Large intestine (tissue), 3 donors: ENCODE data around the gene MCC. TPM values are rescaled to one million over a fixed set of nuclear protein-coding genes. Genes with fewer than 3 reads are reported as not detected.

Experiments used
- DNase-seq, 2 donors: peaks; one replicate each; pipeline versions ENCODE4 v3.0.0 to v3.0.0-alpha.2; 2013
- H3K27ac ChIP-seq: one replicate; pipeline ENCODE4 v1.5.1; 2013; ENCODE audit warnings: low read length
- H3K27me3 ChIP-seq: 2 replicates; pipeline ENCODE4 v1.6.1; 2013; ENCODE audit warnings: low read length; ENCODE audit not compliant: control insufficient read depth, insufficient read depth
- H3K36me3 ChIP-seq: 2 replicates; pipeline ENCODE4 v1.6.1; 2013; ENCODE audit warnings: low read length; ENCODE audit not compliant: control insufficient read depth, insufficient read depth
- H3K4me1 ChIP-seq: one replicate; pipeline ENCODE4 v1.6.1; 2013; ENCODE audit warnings: low read length; ENCODE audit not compliant: control insufficient read depth, insufficient read depth
- H3K4me3 ChIP-seq: one replicate; pipeline ENCODE4 v1.5.1; 2013; ENCODE audit warnings: low read length
- H3K9me3 ChIP-seq: one replicate; pipeline ENCODE4 v1.6.1; 2013; ENCODE audit warnings: mild to moderate bottlenecking, low read depth, low read length, moderate library complexity; ENCODE audit not compliant: control insufficient read depth
- WGBS: methylation state at CpG from one replicate; pipeline ENCODE4 v1.1.5; 2013; ENCODE audit warnings: low lambda C conversion rate; ENCODE audit not compliant: insufficient coverage; 5-methylcytosine and 5-hydroxymethylcytosine counted together
- polyA plus RNA-seq: library from polyadenylated mRNA; unstranded; fragments of 120-200 nt; gene quantifications from one replicate; pipeline ENCODE4 v1.2.1, GENCODE V29; 2013

Gene MCC
- polyA plus RNA-seq, 1 donor = 5.2 TPM

DNA sequence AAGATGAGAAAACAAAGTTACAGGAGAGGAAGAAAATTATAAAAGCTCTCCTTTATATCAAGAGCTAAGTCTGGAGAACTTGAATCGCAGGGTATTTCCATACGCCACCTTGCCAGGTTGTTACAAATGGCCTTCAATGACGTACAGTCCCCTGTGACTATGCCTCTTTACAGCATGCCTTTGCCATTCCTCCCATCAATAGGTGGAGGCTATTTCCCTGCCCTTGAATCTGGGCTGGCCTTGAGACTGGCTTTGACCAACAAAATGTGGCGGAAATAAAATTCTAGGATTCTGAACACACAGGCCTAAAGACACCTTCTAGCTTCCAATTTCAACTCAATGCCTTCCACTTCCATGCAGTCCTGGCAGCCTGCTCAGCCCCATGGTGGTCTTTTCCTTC is 99.1 kb downstream of the MCC start:
- WGBS = no CpG with 5 or more reads among the region's 4 CpGs
- no peaks in the 10 kb centered on the region for H3K27me3 ChIP-seq
- H3K27ac ChIP-seq = no peak overlapping the region
- no peaks in the 10 kb centered on the region for H3K36me3 ChIP-seq
- no peaks in the 10 kb centered on the region for H3K4me1 ChIP-seq
- H3K4me3 ChIP-seq = no peak overlapping the region
- no peak for DNase-seq
- no peaks in the 10 kb centered on the region for H3K9me3 ChIP-seq

DNA sequence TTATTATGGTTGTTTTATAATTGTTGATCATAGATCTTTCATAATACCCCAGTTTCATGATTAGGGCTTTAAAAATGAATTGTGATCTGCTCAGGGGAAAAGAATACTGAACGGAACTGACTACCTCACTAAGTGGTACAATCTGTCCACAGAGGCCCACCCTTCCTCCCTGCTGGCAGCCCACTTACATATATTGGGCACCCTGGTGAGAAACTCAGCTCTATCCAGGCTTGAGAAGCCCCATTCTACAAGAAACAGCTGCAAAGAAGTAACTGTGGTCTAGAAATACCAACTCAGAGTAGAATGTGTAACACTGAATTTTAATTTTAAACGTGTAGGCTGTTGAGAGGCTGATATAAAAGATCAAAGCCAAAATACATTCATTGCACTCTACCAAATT is 100.4 kb downstream of the MCC start:
- H3K4me1 ChIP-seq = no peaks in the 10 kb centered on the region
- H3K27me3 ChIP-seq = no peaks in the 10 kb centered on the region
- 71% methylated on average over 1 of the region's 2 CpGs for WGBS
- no peaks in the 10 kb centered on the region for H3K36me3 ChIP-seq
- no peak overlapping the region for H3K4me3 ChIP-seq
- no peak for DNase-seq
- H3K9me3 ChIP-seq = no peaks in the 10 kb centered on the region
- H3K27ac ChIP-seq = no peak overlapping the region

DNA sequence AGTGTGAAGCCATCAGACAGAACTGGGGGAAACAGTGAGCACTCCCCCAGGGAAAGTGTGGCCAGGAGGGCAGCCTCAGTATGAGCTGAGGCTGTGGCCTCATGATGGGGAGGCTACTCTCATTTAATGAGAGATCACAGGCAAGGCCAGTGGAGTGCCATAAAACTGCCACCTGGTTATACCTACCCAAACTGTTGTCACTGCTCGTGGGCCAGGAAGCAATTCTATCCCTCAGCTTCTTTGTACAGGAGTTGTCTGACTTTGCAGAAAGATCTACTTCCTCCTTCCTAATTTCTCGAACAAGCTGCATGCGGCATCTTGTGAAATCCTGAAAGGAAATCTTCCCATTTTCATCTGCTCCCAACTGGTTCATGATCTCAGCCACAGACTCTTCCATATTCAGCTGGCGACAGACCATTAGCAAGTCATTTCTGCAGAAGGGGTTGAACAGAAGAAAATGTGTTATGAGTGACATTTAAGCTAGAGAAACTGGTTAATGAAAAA is 103.4 kb downstream of the MCC start:
- WGBS = 83% methylated on average over 1 of the region's 4 CpGs
- Histone ChIP-seq H3K27me3 (no peaks in the 10 kb centered on the region), H3K4me1 (no peaks in the 10 kb centered on the region), H3K4me3 (no peak overlapping the region), H3K36me3 (no peaks in the 10 kb centered on the region), H3K9me3 (no peaks in the 10 kb centered on the region), H3K27ac (no peak overlapping the region)
- no peak for DNase-seq

DNA sequence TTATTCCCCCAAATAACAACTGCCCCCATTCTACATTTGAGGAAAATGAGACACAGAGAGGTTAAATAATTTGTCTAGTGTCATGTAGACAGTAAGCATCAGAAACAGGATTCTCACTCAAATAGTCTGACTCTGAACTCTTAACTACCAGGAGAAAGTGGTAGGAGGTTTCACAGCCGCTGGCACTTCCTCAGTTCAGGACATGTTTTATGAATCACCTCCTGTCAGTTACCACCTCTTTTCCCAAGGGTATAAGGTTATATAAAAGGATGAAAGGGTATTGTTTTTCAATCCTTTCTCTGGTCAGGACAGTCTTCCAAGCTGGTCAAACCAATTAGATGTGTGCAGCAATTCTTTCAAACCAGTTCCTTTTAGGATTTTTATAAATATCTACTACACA is 105.5 kb downstream of the MCC start:
- no peak overlapping the region for H3K4me3 ChIP-seq
- WGBS = no CpG with 5 or more reads among the region's 1 CpG

DNA sequence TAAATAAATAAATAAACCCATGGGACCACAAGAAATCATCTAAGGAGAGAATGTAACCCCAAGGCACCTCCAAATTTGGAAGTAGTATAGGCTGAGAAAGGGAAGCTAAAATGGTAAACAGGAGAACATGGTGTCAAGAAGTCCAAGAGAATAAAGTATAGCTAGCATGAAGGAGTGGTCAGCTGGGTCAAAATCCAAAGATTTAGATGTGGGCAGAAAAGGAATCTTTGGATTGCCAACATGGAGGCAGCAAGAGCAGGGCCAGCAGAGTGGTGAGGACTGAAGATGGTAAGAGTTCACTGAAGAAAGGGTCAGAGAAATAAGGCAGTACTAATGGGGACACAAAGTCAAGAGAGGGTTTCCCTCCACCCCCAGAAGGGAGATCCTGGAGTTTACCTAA is 106.5 kb downstream of the MCC start:
- Histone ChIP-seq H3K4me1 (no peaks in the 10 kb centered on the region), H3K36me3 (no peaks in the 10 kb centered on the region), H3K4me3 (no peak overlapping the region), H3K9me3 (no peaks in the 10 kb centered on the region), H3K27ac (no peak overlapping the region), H3K27me3 (no peaks in the 10 kb centered on the region)
- DNase-seq = no peak

More for the DNA sequence above, 105.5 kb downstream of the MCC start:
- no peaks in the 10 kb centered on the region for H3K9me3 ChIP-seq
- no peak for DNase-seq
- no peaks in the 10 kb centered on the region for H3K36me3 ChIP-seq
- no peaks in the 10 kb centered on the region for H3K4me1 ChIP-seq
- no peaks in the 10 kb centered on the region for H3K27me3 ChIP-seq
- H3K27ac ChIP-seq = no peak overlapping the region

DNA sequence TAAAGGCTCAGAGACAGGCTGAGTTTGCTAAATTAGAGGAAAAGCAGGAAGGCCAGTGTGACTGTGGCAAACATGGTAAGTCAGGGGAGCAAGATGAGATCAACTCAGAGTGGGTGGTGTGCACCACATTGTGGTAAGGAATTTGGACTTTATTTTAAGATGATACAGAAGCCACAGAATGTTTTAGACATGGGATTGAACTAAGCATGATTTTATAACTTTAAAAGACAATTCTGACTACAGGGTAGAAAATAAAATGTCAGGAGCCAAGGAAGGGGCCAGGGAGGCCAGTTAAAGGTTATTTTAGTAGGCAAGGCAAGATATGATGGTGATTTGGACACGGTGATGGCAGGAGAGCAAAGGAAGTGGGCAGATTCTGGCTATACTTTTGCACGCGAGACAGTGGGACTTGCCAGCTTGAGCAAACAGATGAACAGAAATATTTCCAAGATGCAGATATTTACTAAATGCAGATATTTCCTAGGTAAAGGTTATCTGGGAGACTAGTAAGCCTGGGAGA is 107.4 kb downstream of the MCC start:
- Histone ChIP-seq H3K36me3 (no peaks in the 10 kb centered on the region), H3K4me1 (no peaks in the 10 kb centered on the region), H3K4me3 (no peak overlapping the region), H3K27me3 (no peaks in the 10 kb centered on the region), H3K9me3 (no peaks in the 10 kb centered on the region), H3K27ac (no peak overlapping the region)
- DNase-seq = no peak
- WGBS = 100% methylated on average over 1 of the region's 3 CpGs

DNA sequence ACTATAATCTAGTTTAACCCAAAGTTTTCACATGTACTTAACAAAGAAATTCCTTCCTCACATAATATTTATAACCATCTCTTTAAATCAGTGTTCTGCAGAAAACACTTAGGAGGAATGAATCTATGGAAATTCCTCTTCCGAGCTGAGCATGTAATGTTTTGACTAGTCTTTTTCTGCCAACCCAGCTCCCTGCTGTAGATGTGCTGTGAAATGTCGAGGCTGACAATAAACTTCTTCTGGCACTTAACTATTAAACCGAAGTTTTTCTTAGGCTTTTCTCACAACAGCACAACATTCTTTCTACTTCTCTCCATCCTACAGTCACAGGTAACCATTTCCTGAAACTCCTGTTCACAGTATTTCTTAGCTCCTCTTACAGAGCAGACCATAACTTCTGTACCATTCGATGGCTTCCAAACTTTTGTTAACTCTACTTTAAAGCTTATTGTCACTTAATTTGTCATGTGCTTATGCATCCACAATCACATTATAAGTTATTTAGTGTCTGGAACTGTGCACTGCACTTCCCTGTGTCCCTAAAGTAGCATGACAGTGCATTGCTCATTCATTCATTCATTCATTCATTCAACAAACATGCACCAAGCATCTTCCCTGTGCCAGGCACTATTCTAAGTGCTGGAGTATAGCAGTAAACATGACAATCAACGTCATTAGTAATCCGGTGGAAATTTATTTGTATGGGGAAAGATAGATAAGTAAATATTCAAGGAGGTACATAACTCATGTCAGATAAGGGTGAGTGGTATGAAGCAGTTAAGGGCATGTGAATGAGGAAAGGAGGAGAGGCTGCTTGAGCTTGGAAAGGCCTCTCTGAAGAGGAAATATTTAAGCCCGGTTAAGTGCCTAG is 108.1 kb downstream of the MCC start:
- Histone ChIP-seq H3K4me1 (no peaks in the 10 kb centered on the region), H3K27ac (no peak overlapping the region), H3K27me3 (no peaks in the 10 kb centered on the region), H3K9me3 (no peaks in the 10 kb centered on the region), H3K36me3 (no peaks in the 10 kb centered on the region), H3K4me3 (no peak overlapping the region)
- DNase-seq = no peak
- WGBS = 45% methylated on average over 6 of the region's 7 CpGs

DNA sequence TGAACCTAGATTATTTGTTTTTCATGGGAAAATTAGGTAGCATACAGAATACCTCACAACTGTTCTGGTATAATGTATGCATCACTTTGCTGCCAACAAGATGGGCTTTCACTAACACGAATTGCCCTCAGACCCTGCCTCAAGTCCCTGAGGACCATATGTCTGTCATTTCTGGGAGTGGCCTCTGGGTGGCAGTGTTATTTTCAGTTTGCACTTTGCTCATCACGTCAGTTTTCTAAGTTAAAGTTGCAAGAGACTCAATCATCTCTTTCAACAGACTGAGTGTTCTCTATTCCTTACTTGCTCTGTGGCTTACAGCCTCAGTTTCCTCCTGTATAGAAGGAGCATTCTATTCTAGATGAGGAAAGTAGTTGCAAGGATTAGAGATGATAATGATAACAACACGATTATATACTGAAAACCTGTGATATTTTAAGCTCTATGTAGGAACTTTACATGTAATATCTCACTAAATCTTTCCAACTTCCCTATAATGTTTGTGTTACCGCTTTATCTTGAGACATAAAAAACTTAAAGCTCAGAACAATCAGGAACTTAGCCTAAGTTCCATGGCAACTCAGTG is 109.2 kb downstream of the MCC start:
- WGBS = 80% methylated on average over 1 of the region's 4 CpGs
- H3K4me1 ChIP-seq = no peaks in the 10 kb centered on the region
- peak; percentile 29 to 41 for DNase-seq
- H3K27ac ChIP-seq = no peak overlapping the region
- H3K27me3 ChIP-seq = no peaks in the 10 kb centered on the region
- H3K36me3 ChIP-seq = no peaks in the 10 kb centered on the region
- no peak overlapping the region for H3K4me3 ChIP-seq
- no peaks in the 10 kb centered on the region for H3K9me3 ChIP-seq

DNA sequence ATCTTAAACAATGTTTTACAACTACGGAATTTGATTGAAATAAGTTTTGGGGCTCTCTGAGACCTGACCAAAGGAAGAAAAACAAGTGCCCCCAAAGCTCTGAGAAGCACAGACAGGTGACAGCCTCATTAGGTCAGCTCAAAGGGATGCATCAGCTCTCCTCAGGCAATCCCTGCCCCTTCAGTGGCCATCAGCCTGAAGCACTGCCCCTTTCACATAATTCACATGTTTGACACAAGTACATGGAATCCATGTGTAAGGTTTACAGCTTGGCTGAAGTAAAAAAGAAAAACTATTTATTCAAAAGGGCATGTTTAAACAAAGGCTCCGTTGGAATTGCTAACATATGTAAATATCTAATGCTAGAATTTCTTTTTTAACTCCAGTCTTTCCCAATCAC is 109.7 kb downstream of the MCC start:
- no CpG with 5 or more reads among the region's 2 CpGs for WGBS
- Histone ChIP-seq H3K36me3 (no peaks in the 10 kb centered on the region), H3K27me3 (no peaks in the 10 kb centered on the region), H3K9me3 (no peaks in the 10 kb centered on the region), H3K4me3 (no peak overlapping the region), H3K27ac (no peak overlapping the region), H3K4me1 (no peaks in the 10 kb centered on the region)
- DNase-seq = no peak

DNA sequence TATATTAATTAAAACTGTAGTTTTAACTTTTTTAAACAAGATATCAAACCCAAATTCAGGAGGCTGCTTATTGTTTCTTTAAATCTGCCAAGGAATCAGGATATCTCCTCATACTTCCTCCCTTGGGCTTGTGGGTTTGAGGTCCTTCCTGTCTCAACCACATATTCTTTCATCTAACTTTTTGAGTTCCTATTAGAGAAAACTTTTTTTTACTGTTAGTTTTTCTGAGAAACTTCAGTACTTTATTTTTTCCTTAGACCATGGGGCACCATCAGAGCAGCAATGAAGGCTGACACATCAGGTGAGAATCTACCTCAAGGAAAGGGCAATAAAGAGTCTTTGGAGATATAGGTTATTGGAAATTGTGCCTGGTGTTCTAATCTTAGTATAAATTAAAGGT is 110.2 kb downstream of the MCC start:
- Histone ChIP-seq H3K27ac (no peak overlapping the region), H3K4me3 (no peak overlapping the region), H3K9me3 (no peaks in the 10 kb centered on the region), H3K4me1 (no peaks in the 10 kb centered on the region), H3K36me3 (no peaks in the 10 kb centered on the region), H3K27me3 (no peaks in the 10 kb centered on the region)
- DNase-seq = no peak
